A673 (cell line): ENCODE results near the gene NAA10.

Source experiments
- EZH2 ChIP-seq: fragments of 200-600 bp; sonication (generic); IDR thresholded peaks from 2 replicates; pipeline ENCODE4 v1.6.1; 2017; ENCODE audit warnings: borderline replicate concordance, low read depth, mild to moderate bottlenecking, mixed read lengths, antibody characterized with exemption, low read length; ENCODE audit not compliant: poor library complexity, severe bottlenecking
- TF ChIP-seq, protein P1 (sequence below): fragments of 300-800, 200-600 bp; sonication (generic); conservative IDR thresholded peaks from 2 replicates; pipeline ENCODE4 v1.5.1; 2017; ENCODE audit warnings: low read depth, mild to moderate bottlenecking, antibody characterized with exemption, low read length, moderate library complexity, mixed read lengths

DNA sequence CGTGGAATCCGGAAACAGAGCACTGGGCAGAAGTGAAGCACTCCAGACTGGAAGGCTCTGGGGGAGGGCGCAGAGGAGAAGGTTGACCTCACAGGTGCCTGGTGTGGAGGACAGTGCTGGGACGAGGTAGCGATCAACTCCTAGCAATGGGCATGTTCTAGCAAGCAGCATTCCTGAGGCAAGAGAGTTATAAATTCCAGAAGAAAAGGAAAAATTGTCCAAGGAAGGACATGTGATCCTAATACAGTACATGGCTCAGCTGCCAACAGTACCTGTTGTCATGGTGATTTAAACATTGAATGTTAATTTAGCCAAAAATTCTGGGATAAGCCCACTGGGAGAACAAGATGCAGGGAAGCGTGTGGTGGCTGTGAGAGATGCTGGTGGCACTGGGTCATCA, 17.0 kb downstream of the NAA10 start:
- TF ChIP-seq, protein P1, sequence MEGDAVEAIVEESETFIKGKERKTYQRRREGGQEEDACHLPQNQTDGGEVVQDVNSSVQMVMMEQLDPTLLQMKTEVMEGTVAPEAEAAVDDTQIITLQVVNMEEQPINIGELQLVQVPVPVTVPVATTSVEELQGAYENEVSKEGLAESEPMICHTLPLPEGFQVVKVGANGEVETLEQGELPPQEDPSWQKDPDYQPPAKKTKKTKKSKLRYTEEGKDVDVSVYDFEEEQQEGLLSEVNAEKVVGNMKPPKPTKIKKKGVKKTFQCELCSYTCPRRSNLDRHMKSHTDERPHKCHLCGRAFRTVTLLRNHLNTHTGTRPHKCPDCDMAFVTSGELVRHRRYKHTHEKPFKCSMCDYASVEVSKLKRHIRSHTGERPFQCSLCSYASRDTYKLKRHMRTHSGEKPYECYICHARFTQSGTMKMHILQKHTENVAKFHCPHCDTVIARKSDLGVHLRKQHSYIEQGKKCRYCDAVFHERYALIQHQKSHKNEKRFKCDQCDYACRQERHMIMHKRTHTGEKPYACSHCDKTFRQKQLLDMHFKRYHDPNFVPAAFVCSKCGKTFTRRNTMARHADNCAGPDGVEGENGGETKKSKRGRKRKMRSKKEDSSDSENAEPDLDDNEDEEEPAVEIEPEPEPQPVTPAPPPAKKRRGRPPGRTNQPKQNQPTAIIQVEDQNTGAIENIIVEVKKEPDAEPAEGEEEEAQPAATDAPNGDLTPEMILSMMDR: no peak
- TF ChIP-seq EZH2: no peak
